ENCODE results near the gene RYR3. TPM values are rescaled to one million over a fixed set of nuclear protein-coding genes. Genes with fewer than 3 reads are reported as not detected.
A peak's percentile ranks its signal among the peaks of the same experiment; 100 is the strongest.

The RYR3 gene
- total RNA-seq, 1 experiment from 2014 or later = not detected

- H2AFZ ChIP-seq (ENCODE audit: low read length) = no peak overlapping the region
- H3K4me3 ChIP-seq (ENCODE audit: low read length) = no peak overlapping the region
- H3K4me2 ChIP-seq (ENCODE audit: low read depth, low read length, poor library complexity, severe bottlenecking) = no peak overlapping the region
- no peaks in the 10 kb centered on the region for H3K79me2 ChIP-seq (ENCODE audit: low read length)
- H3K9me3 ChIP-seq (ENCODE audit: low read length) = no peaks in the 10 kb centered on the region
- no peaks in the 10 kb centered on the region for H3K27me3 ChIP-seq (ENCODE audit: low read length)
- H3K9me2 ChIP-seq (replicated peaks; ENCODE audit: insufficient read depth, low read length) = no peaks in the 10 kb centered on the region
- no peak overlapping the region for H3K27ac ChIP-seq (ENCODE audit: low read length)
- no peaks in the 10 kb centered on the region for H3K4me1 ChIP-seq (ENCODE audit: low read length)
- DNase-seq = no peak
- H3K9ac ChIP-seq (ENCODE audit: low read length) = no peak overlapping the region
- no peaks in the 10 kb centered on the region for H3K36me3 ChIP-seq (ENCODE audit: insufficient read depth, low read length)
- H4K20me1 ChIP-seq (ENCODE audit: insufficient read depth, low read depth, low read length) = no peaks in the 10 kb centered on the region
Measured at GRCh38 chr15:33616475-33616874, 305.7 kb downstream of the RYR3 start.

- Histone ChIP-seq H3K9me3 (ENCODE audit: low read length) (no peaks in the 10 kb centered on the region), H3K4me2 (ENCODE audit: low read depth, low read length, poor library complexity, severe bottlenecking) (no peak overlapping the region), H3K4me3 (ENCODE audit: low read length) (no peak overlapping the region), H3K79me2 (ENCODE audit: low read length) (no peaks in the 10 kb centered on the region), H3K9me2 (replicated peaks; ENCODE audit: insufficient read depth, low read length) (no peaks in the 10 kb centered on the region), H3K36me3 (ENCODE audit: insufficient read depth, low read length) (no peaks in the 10 kb centered on the region), H3K9ac (ENCODE audit: low read length) (no peak overlapping the region), H2AFZ (ENCODE audit: low read length) (no peak overlapping the region), H3K27ac (ENCODE audit: low read length) (no peak overlapping the region), H4K20me1 (ENCODE audit: insufficient read depth, low read depth, low read length) (no peaks in the 10 kb centered on the region), H3K4me1 (ENCODE audit: low read length) (no peaks in the 10 kb centered on the region), H3K27me3 (ENCODE audit: low read length) (no peaks in the 10 kb centered on the region)
- no peak for DNase-seq
Measured at GRCh38 chr15:33618350-33618749, 307.6 kb downstream of the RYR3 start.

GRCh38 chr15:33621141-33621540, 310.4 kb downstream of the RYR3 start:
- H4K20me1 ChIP-seq (ENCODE audit: insufficient read depth, low read depth, low read length) = no peaks in the 10 kb centered on the region
- no peaks in the 10 kb centered on the region for H3K4me1 ChIP-seq (ENCODE audit: low read length)
- H2AFZ ChIP-seq (ENCODE audit: low read length) = no peak overlapping the region
- no peaks in the 10 kb centered on the region for H3K9me2 ChIP-seq (replicated peaks; ENCODE audit: insufficient read depth, low read length)
- H3K27ac ChIP-seq (ENCODE audit: low read length) = no peak overlapping the region
- H3K79me2 ChIP-seq (ENCODE audit: low read length) = no peaks in the 10 kb centered on the region
- DNase-seq = no peak
- no peaks in the 10 kb centered on the region for H3K36me3 ChIP-seq (ENCODE audit: insufficient read depth, low read length)
- H3K9ac ChIP-seq (ENCODE audit: low read length) = no peak overlapping the region
- no peak overlapping the region for H3K4me2 ChIP-seq (ENCODE audit: low read depth, low read length, poor library complexity, severe bottlenecking)
- H3K4me3 ChIP-seq (ENCODE audit: low read length) = no peak overlapping the region
- no peaks in the 10 kb centered on the region for H3K9me3 ChIP-seq (ENCODE audit: low read length)
- no peaks in the 10 kb centered on the region for H3K27me3 ChIP-seq (ENCODE audit: low read length)

- no peak overlapping the region for H3K9ac ChIP-seq (ENCODE audit: low read length)
- H3K4me2 ChIP-seq (ENCODE audit: low read depth, low read length, poor library complexity, severe bottlenecking) = no peak overlapping the region
- no peaks in the 10 kb centered on the region for H3K9me3 ChIP-seq (ENCODE audit: low read length)
- DNase-seq = peak; percentile 65
- H3K36me3 ChIP-seq (ENCODE audit: insufficient read depth, low read length) = no peaks in the 10 kb centered on the region
- no peak overlapping the region for H3K27ac ChIP-seq (ENCODE audit: low read length)
- H3K27me3 ChIP-seq (ENCODE audit: low read length) = no peaks in the 10 kb centered on the region
- H3K79me2 ChIP-seq (ENCODE audit: low read length) = no peaks in the 10 kb centered on the region
- H3K4me1 ChIP-seq (ENCODE audit: low read length) = no peaks in the 10 kb centered on the region
- no peak overlapping the region for H3K4me3 ChIP-seq (ENCODE audit: low read length)
- H3K9me2 ChIP-seq (replicated peaks; ENCODE audit: insufficient read depth, low read length) = no peaks in the 10 kb centered on the region
- H4K20me1 ChIP-seq (ENCODE audit: insufficient read depth, low read depth, low read length) = no peaks in the 10 kb centered on the region
- H2AFZ ChIP-seq (ENCODE audit: low read length) = no peak overlapping the region
Measured at GRCh38 chr15:33623010-33623409, 312.2 kb downstream of the RYR3 start.

- no peaks in the 10 kb centered on the region for H3K36me3 ChIP-seq (ENCODE audit: insufficient read depth, low read length)
- H3K9me2 ChIP-seq (replicated peaks; ENCODE audit: insufficient read depth, low read length) = no peaks in the 10 kb centered on the region
- no peak overlapping the region for H2AFZ ChIP-seq (ENCODE audit: low read length)
- no peak for DNase-seq
- no peak overlapping the region for H3K27ac ChIP-seq (ENCODE audit: low read length)
- H3K9ac ChIP-seq (ENCODE audit: low read length) = no peak overlapping the region
- H3K79me2 ChIP-seq (ENCODE audit: low read length) = no peaks in the 10 kb centered on the region
- no peaks in the 10 kb centered on the region for H4K20me1 ChIP-seq (ENCODE audit: insufficient read depth, low read depth, low read length)
- no peaks in the 10 kb centered on the region for H3K27me3 ChIP-seq (ENCODE audit: low read length)
- no peaks in the 10 kb centered on the region for H3K9me3 ChIP-seq (ENCODE audit: low read length)
- no peaks in the 10 kb centered on the region for H3K4me1 ChIP-seq (ENCODE audit: low read length)
- H3K4me2 ChIP-seq (ENCODE audit: low read depth, low read length, poor library complexity, severe bottlenecking) = no peak overlapping the region
- no peak overlapping the region for H3K4me3 ChIP-seq (ENCODE audit: low read length)
Measured at GRCh38 chr15:33624439-33624838, 313.7 kb downstream of the RYR3 start.

GRCh38 chr15:33629647-33630046, 318.9 kb downstream of the RYR3 start:
- no peaks in the 10 kb centered on the region for H3K9me3 ChIP-seq (ENCODE audit: low read length)
- H3K27ac ChIP-seq (ENCODE audit: low read length) = no peak overlapping the region
- no peaks in the 10 kb centered on the region for H3K36me3 ChIP-seq (ENCODE audit: insufficient read depth, low read length)
- no peak overlapping the region for H3K4me2 ChIP-seq (ENCODE audit: low read depth, low read length, poor library complexity, severe bottlenecking)
- H3K79me2 ChIP-seq (ENCODE audit: low read length) = no peaks in the 10 kb centered on the region
- no peaks in the 10 kb centered on the region for H3K4me1 ChIP-seq (ENCODE audit: low read length)
- H3K4me3 ChIP-seq (ENCODE audit: low read length) = no peak overlapping the region
- no peak for DNase-seq
- no peaks in the 10 kb centered on the region for H4K20me1 ChIP-seq (ENCODE audit: insufficient read depth, low read depth, low read length)
- H2AFZ ChIP-seq (ENCODE audit: low read length) = no peak overlapping the region
- H3K9me2 ChIP-seq (replicated peaks; ENCODE audit: insufficient read depth, low read length) = no peaks in the 10 kb centered on the region
- H3K9ac ChIP-seq (ENCODE audit: low read length) = no peak overlapping the region
- no peaks in the 10 kb centered on the region for H3K27me3 ChIP-seq (ENCODE audit: low read length)

GRCh38 chr15:33636234-33636633, 325.5 kb downstream of the RYR3 start:
- Histone ChIP-seq H4K20me1 (ENCODE audit: insufficient read depth, low read depth, low read length) (no peaks in the 10 kb centered on the region), H3K4me3 (ENCODE audit: low read length) (no peak overlapping the region), H3K27ac (ENCODE audit: low read length) (no peak overlapping the region), H3K9ac (ENCODE audit: low read length) (no peak overlapping the region), H3K36me3 (ENCODE audit: insufficient read depth, low read length) (no peaks in the 10 kb centered on the region), H2AFZ (ENCODE audit: low read length) (no peak overlapping the region), H3K4me1 (ENCODE audit: low read length) (peaks cover 13% of the 10 kb centered on the region), H3K4me2 (ENCODE audit: low read depth, low read length, poor library complexity, severe bottlenecking) (no peak overlapping the region), H3K27me3 (ENCODE audit: low read length) (no peaks in the 10 kb centered on the region), H3K9me3 (ENCODE audit: low read length) (no peaks in the 10 kb centered on the region), H3K9me2 (replicated peaks; ENCODE audit: insufficient read depth, low read length) (no peaks in the 10 kb centered on the region), H3K79me2 (ENCODE audit: low read length) (no peaks in the 10 kb centered on the region)
- no peak for DNase-seq

- Histone ChIP-seq H4K20me1 (ENCODE audit: insufficient read depth, low read depth, low read length) (no peaks in the 10 kb centered on the region), H2AFZ (ENCODE audit: low read length) (no peak overlapping the region), H3K27ac (ENCODE audit: low read length) (no peak overlapping the region), H3K9me2 (replicated peaks; ENCODE audit: insufficient read depth, low read length) (no peaks in the 10 kb centered on the region), H3K9ac (ENCODE audit: low read length) (no peak overlapping the region), H3K36me3 (ENCODE audit: insufficient read depth, low read length) (no peaks in the 10 kb centered on the region), H3K27me3 (ENCODE audit: low read length) (no peaks in the 10 kb centered on the region), H3K79me2 (ENCODE audit: low read length) (no peaks in the 10 kb centered on the region), H3K4me3 (ENCODE audit: low read length) (no peak overlapping the region), H3K4me1 (ENCODE audit: low read length) (peaks cover 13% of the 10 kb centered on the region), H3K4me2 (ENCODE audit: low read depth, low read length, poor library complexity, severe bottlenecking) (no peak overlapping the region), H3K9me3 (ENCODE audit: low read length) (no peaks in the 10 kb centered on the region)
- no peak for DNase-seq
Measured at GRCh38 chr15:33636958-33637357, 326.2 kb downstream of the RYR3 start.

GRCh38 chr15:33638453-33638852, 327.7 kb downstream of the RYR3 start:
- Histone ChIP-seq H3K9ac (ENCODE audit: low read length) (no peak overlapping the region), H3K9me3 (ENCODE audit: low read length) (no peaks in the 10 kb centered on the region), H3K27me3 (ENCODE audit: low read length) (no peaks in the 10 kb centered on the region), H2AFZ (ENCODE audit: low read length) (no peak overlapping the region), H3K79me2 (ENCODE audit: low read length) (no peaks in the 10 kb centered on the region), H3K4me2 (ENCODE audit: low read depth, low read length, poor library complexity, severe bottlenecking) (peak overlapping the region; percentile 20), H3K4me1 (ENCODE audit: low read length) (peaks cover 13% of the 10 kb centered on the region), H3K4me3 (ENCODE audit: low read length) (no peak overlapping the region), H3K9me2 (replicated peaks; ENCODE audit: insufficient read depth, low read length) (no peaks in the 10 kb centered on the region), H4K20me1 (ENCODE audit: insufficient read depth, low read depth, low read length) (no peaks in the 10 kb centered on the region), H3K36me3 (ENCODE audit: insufficient read depth, low read length) (no peaks in the 10 kb centered on the region), H3K27ac (ENCODE audit: low read length) (no peak overlapping the region)
- peak; percentile 49 for DNase-seq

Data from Karpas-422 (cell line).